Measurements from ENCODE around the gene KIF16B. TPM values are rescaled to one million over a fixed set of nuclear protein-coding genes. Genes with fewer than 3 reads are reported as not detected.
"Not testable (repeated sequence)": the region's sequence is repeated elsewhere in the genome, so short reads cannot be mapped to it uniquely, and the experiment has no call there.

The KIF16B gene
- total RNA-seq, 1 donor from 2014 or later = 8.1 TPM

- intact Hi-C loops (cut with micrococcal nuclease) = no loop called here
- Mint-ChIP-seq H3K36me3 (ENCODE audit: low read depth) (no peaks in the 10 kb centered on the region), H3K4me3 (no peak overlapping the region), H3K9me3 (no peaks in the 10 kb centered on the region), H3K27ac (no peak overlapping the region), H3K4me1 (ENCODE audit: low read depth) (no peaks in the 10 kb centered on the region), H3K27me3 (ENCODE audit: insufficient read depth) (no peaks in the 10 kb centered on the region)
- no peak for DNase-seq (ENCODE audit: low spot score)
Observed at GRCh38 chr20:16462711-16463110, 110.5 kb downstream of the KIF16B start.

- Mint-ChIP-seq H3K9me3 (no peaks in the 10 kb centered on the region), H3K36me3 (ENCODE audit: low read depth) (no peaks in the 10 kb centered on the region), H3K27ac (no peak overlapping the region), H3K27me3 (ENCODE audit: insufficient read depth) (no peaks in the 10 kb centered on the region), H3K4me3 (no peak overlapping the region), H3K4me1 (ENCODE audit: low read depth) (no peaks in the 10 kb centered on the region)
- intact Hi-C loops (cut with micrococcal nuclease) = no loop called here
- no peak for DNase-seq (ENCODE audit: low spot score)
Observed at GRCh38 chr20:16459019-16459700, 114.1 kb downstream of the KIF16B start.

- no peak overlapping the region for H3K4me3 Mint-ChIP-seq
- intact Hi-C loops (cut with micrococcal nuclease) = no loop called here
- DNase-seq (ENCODE audit: low spot score) = no peak
- no peaks in the 10 kb centered on the region for H3K27me3 Mint-ChIP-seq (ENCODE audit: insufficient read depth)
- H3K4me1 Mint-ChIP-seq (ENCODE audit: low read depth) = no peaks in the 10 kb centered on the region
- H3K27ac Mint-ChIP-seq = no peak overlapping the region
- no peaks in the 10 kb centered on the region for H3K9me3 Mint-ChIP-seq
- H3K36me3 Mint-ChIP-seq (ENCODE audit: low read depth) = no peaks in the 10 kb centered on the region
Observed at GRCh38 chr20:16457514-16457913, 115.7 kb downstream of the KIF16B start.

GRCh38 chr20:16455324-16455723 lies 117.9 kb downstream of the KIF16B start:
- Mint-ChIP-seq H3K4me3 (no peak overlapping the region), H3K4me1 (ENCODE audit: low read depth) (no peaks in the 10 kb centered on the region), H3K27me3 (ENCODE audit: insufficient read depth) (no peaks in the 10 kb centered on the region), H3K27ac (no peak overlapping the region), H3K9me3 (no peaks in the 10 kb centered on the region), H3K36me3 (ENCODE audit: low read depth) (no peaks in the 10 kb centered on the region)
- intact Hi-C loops (cut with micrococcal nuclease) = no loop called here
- DNase-seq (ENCODE audit: low spot score) = no peak

- no peaks in the 10 kb centered on the region for H3K9me3 Mint-ChIP-seq
Observed at GRCh38 chr20:16451982-16452381, 121.3 kb downstream of the KIF16B start.

GRCh38 chr20:16451001-16451400 lies 122.2 kb downstream of the KIF16B start:
- no peaks in the 10 kb centered on the region for H3K27me3 Mint-ChIP-seq (ENCODE audit: insufficient read depth)
- intact Hi-C loops (cut with micrococcal nuclease) = no loop called here
- no peaks in the 10 kb centered on the region for H3K36me3 Mint-ChIP-seq (ENCODE audit: low read depth)
- H3K27ac Mint-ChIP-seq = no peak overlapping the region
- no peak for DNase-seq (ENCODE audit: low spot score)
- H3K4me1 Mint-ChIP-seq (ENCODE audit: low read depth) = no peaks in the 10 kb centered on the region
- no peak overlapping the region for H3K4me3 Mint-ChIP-seq
- H3K9me3 Mint-ChIP-seq = no peaks in the 10 kb centered on the region

More at GRCh38 chr20:16451982-16452381, 121.3 kb downstream of the KIF16B start:
- no peaks in the 10 kb centered on the region for H3K4me1 Mint-ChIP-seq (ENCODE audit: low read depth)
- no peak for DNase-seq (ENCODE audit: low spot score)
- no peak overlapping the region for H3K27ac Mint-ChIP-seq
- H3K27me3 Mint-ChIP-seq (ENCODE audit: insufficient read depth) = no peaks in the 10 kb centered on the region
- no peaks in the 10 kb centered on the region for H3K36me3 Mint-ChIP-seq (ENCODE audit: low read depth)
- intact Hi-C loops (cut with micrococcal nuclease) = no loop called here
- no peak overlapping the region for H3K4me3 Mint-ChIP-seq

- DNase-seq (ENCODE audit: low spot score) = no peak
- H3K4me1 Mint-ChIP-seq (ENCODE audit: low read depth) = no peaks in the 10 kb centered on the region
- intact Hi-C loops (cut with micrococcal nuclease) = no loop called here
- no peaks in the 10 kb centered on the region for H3K36me3 Mint-ChIP-seq (ENCODE audit: low read depth)
- H3K27ac Mint-ChIP-seq = no peak overlapping the region
- no peaks in the 10 kb centered on the region for H3K9me3 Mint-ChIP-seq
- H3K4me3 Mint-ChIP-seq = no peak overlapping the region
- H3K27me3 Mint-ChIP-seq (ENCODE audit: insufficient read depth) = no peaks in the 10 kb centered on the region
Observed at GRCh38 chr20:16446991-16447390, 126.3 kb downstream of the KIF16B start.

- no peak overlapping the region for H3K27ac Mint-ChIP-seq
- H3K4me3 Mint-ChIP-seq = no peak overlapping the region
- no peaks in the 10 kb centered on the region for H3K9me3 Mint-ChIP-seq
- H3K4me1 Mint-ChIP-seq (ENCODE audit: low read depth) = no peaks in the 10 kb centered on the region
- intact Hi-C loops (cut with micrococcal nuclease) = no loop called here
- H3K27me3 Mint-ChIP-seq (ENCODE audit: insufficient read depth) = no peaks in the 10 kb centered on the region
- no peaks in the 10 kb centered on the region for H3K36me3 Mint-ChIP-seq (ENCODE audit: low read depth)
- no peak for DNase-seq (ENCODE audit: low spot score)
Observed at GRCh38 chr20:16446246-16446645, 127.0 kb downstream of the KIF16B start.

- Mint-ChIP-seq H3K4me1 (ENCODE audit: low read depth) (no peaks in the 10 kb centered on the region), H3K27ac (no peak overlapping the region), H3K36me3 (ENCODE audit: low read depth) (no peaks in the 10 kb centered on the region), H3K27me3 (ENCODE audit: insufficient read depth) (no peaks in the 10 kb centered on the region), H3K9me3 (no peaks in the 10 kb centered on the region), H3K4me3 (no peak overlapping the region)
- intact Hi-C loops (cut with micrococcal nuclease) = no loop called here
- no peak for DNase-seq (ENCODE audit: low spot score)
Observed at GRCh38 chr20:16445482-16445881, 127.8 kb downstream of the KIF16B start.

GRCh38 chr20:16444057-16444777 lies 129.0 kb downstream of the KIF16B start:
- Mint-ChIP-seq H3K4me1 (ENCODE audit: low read depth) (peaks cover 7% of the 10 kb centered on the region), H3K27me3 (ENCODE audit: insufficient read depth) (no peaks in the 10 kb centered on the region), H3K36me3 (ENCODE audit: low read depth) (peaks cover 2% of the 10 kb centered on the region), H3K9me3 (peaks cover 9% of the 10 kb centered on the region), H3K4me3 (no peak overlapping the region), H3K27ac (no peak overlapping the region)
- DNase-seq (ENCODE audit: low spot score) = no peak
- intact Hi-C loops (cut with micrococcal nuclease) = no loop called here

GRCh38 chr20:16441546-16442164 lies 131.6 kb downstream of the KIF16B start:
- H3K9me3 Mint-ChIP-seq = peaks cover 16% of the 10 kb centered on the region
- no peak for DNase-seq (ENCODE audit: low spot score)
- peaks cover 7% of the 10 kb centered on the region for H3K4me1 Mint-ChIP-seq (ENCODE audit: low read depth)
- no peak overlapping the region for H3K27ac Mint-ChIP-seq
- H3K27me3 Mint-ChIP-seq (ENCODE audit: insufficient read depth) = no peaks in the 10 kb centered on the region
- peaks cover 2% of the 10 kb centered on the region for H3K36me3 Mint-ChIP-seq (ENCODE audit: low read depth)
- intact Hi-C loops (cut with micrococcal nuclease) = no loop called here
- no peak overlapping the region for H3K4me3 Mint-ChIP-seq

- Mint-ChIP-seq H3K4me3 (no peak overlapping the region), H3K9me3 (peaks cover 16% of the 10 kb centered on the region), H3K36me3 (ENCODE audit: low read depth) (peaks cover 2% of the 10 kb centered on the region), H3K4me1 (ENCODE audit: low read depth) (peaks cover 7% of the 10 kb centered on the region), H3K27ac (no peak overlapping the region), H3K27me3 (ENCODE audit: insufficient read depth) (no peaks in the 10 kb centered on the region)
- DNase-seq (ENCODE audit: low spot score) = no peak
- intact Hi-C loops (cut with micrococcal nuclease) = no loop called here
Observed at GRCh38 chr20:16440686-16441085, 132.6 kb downstream of the KIF16B start.

- H3K27me3 Mint-ChIP-seq (ENCODE audit: insufficient read depth); intact Hi-C loops (cut with micrococcal nuclease); H3K4me1 Mint-ChIP-seq (ENCODE audit: low read depth); H3K36me3 Mint-ChIP-seq (ENCODE audit: low read depth); DNase-seq (ENCODE audit: low spot score); H3K4me3 Mint-ChIP-seq; H3K27ac Mint-ChIP-seq: not testable (repeated sequence)
- H3K9me3 Mint-ChIP-seq = peaks cover 16% of the 10 kb centered on the region
Observed at GRCh38 chr20:16439540-16439939, 133.7 kb downstream of the KIF16B start.

Data from activated T-helper 1 cell treated with anti-CD3 and anti-CD28 coated beads, Interleukin-12 subunit alpha, Interleukin-12 subunit beta, Interleukin-2, Interleukin-4 antibody, amounts not matched to agents 30 ng/mL and 10 ng/mL and 1 ng/mL, durations not matched to agents 14 hours and 24 hours and 36 hours (primary cell).